Measurements from ENCODE around the gene SH2D6. TPM values are rescaled to one million over a fixed set of nuclear protein-coding genes. Genes with fewer than 3 reads are reported as not detected.

The SH2D6 gene
- total and polyA plus RNA-seq, 9 of the 15 experiments (the other 6 are each of a cell fraction or from before 2014, with no cell fraction given), result 0.07 to 0.76 (median 0.33) TPM; not detected in 2

- Histone ChIP-seq H3K9me1 (ENCODE audit: control insufficient read depth, insufficient read depth, low read length) (no peaks in the 10 kb centered on the region), H3K9ac (ENCODE audit: insufficient read depth in 1 of 2, low read depth in 2 of 2, low read length in 2 of 2) (no peak overlapping the region; a peak in 1 of 4 replicates), H3K4me1 (replicated peaks in 1 of 2; ENCODE audit: control insufficient read depth in 2 of 2, insufficient read depth in 2 of 2, low read length in 2 of 2) (peaks cover 0 to 7% of the 10 kb centered on the region in 2 experiments; a peak in 1 of 5 replicates), H3K36me3 (ENCODE audit: control insufficient read depth, insufficient read depth, low read length) (peaks cover 2% of the 10 kb centered on the region; the same call in 1 of the 3 replicates), H3K79me2 (ENCODE audit: control insufficient read depth, insufficient read depth, low read length) (no peaks in the 10 kb centered on the region), H3K4me2 (ENCODE audit: insufficient read depth, low read length) (no peak overlapping the region), H4K20me1 (replicated peaks; ENCODE audit: control insufficient read depth, insufficient read depth, low read length) (no peaks in the 10 kb centered on the region), H3K27ac (ENCODE audit: extremely low read depth, low read depth, low read length) (no peak overlapping the region), H3K4me3 (no peak overlapping the region), H2AFZ (ENCODE audit: low read depth, low read length) (no peak overlapping the region), H3K9me3 (replicated peaks; ENCODE audit: control insufficient read depth, insufficient read depth, low read depth, low read length) (no peaks in the 10 kb centered on the region; the same call in 1 of the 2 replicates), H3K27me3 (ENCODE audit: control insufficient read depth in 2 of 2, insufficient read depth in 2 of 2, low read length in 2 of 2) (no peaks in the 10 kb centered on the region)
- in situ Hi-C loops (cut with MboI), result no loop called here
- FAIRE-seq (no peak), DNase-seq (ENCODE audit: extremely low read depth in 1 of 4, low spot score in 3 of 4) (no peak), ATAC-seq (no peak)
- ChIA-PET POLR2A (interaction anchor here (63.9 kb wide), 1 partner anchor 144 kb away, joined by 1576 read pairs; the partner anchor contains the start of gene MAT2A), CTCF (ENCODE audit: low intra/inter-chr PET ratio) (no interaction called here)
- no TSS peak for BruUV-seq (replicated peaks)
- intact Hi-C loops (cut with micrococcal nuclease), result no loop called here
- TF ChIP-seq ZKSCAN8 (CRISPR knock-in tag; IDR thresholded peaks at IDR 0.05), result no peak
- TF ChIP-seq BHLHE40 (IDR thresholded peaks at IDR 0.05; ENCODE audit: low read length), result no peak
- TF ChIP-seq CLOCK (CRISPR knock-in tag; IDR thresholded peaks at IDR 0.05; ENCODE audit: borderline replicate concordance), result no peak
- no peak for TF ChIP-seq E2F1 (CRISPR knock-in tag; IDR thresholded peaks at IDR 0.05)
- no peak for TF ChIP-seq KDM1A (IDR thresholded peaks at IDR 0.05)
- no peak for TF ChIP-seq POLR3G (IDR thresholded peaks at IDR 0.05; ENCODE audit: extremely low read depth, insufficient read length, insufficient replicate concordance)
- TF ChIP-seq ETV1 (tag; conservative IDR thresholded peaks at IDR 0.05; ENCODE audit: low read depth), result no peak
- 66% methylated on average over 7 of the region's 8 CpGs for WGBS (ENCODE audit: insufficient coverage, low coverage, missing lambda C conversion rate)
These were observed 16.7 kb upstream of the SH2D6 start for GRCh38 chr2:85401844-85402243.

All from K562 (cell line).